ENCODE data around the gene UBE2D2.

GRCh38 chr5:139676406-139676805 is 115.3 kb downstream of the UBE2D2 start:
- TF ChIP-seq CTCF (IDR thresholded peaks at IDR 0.05) (no peak), POLR2A (IDR thresholded peaks at IDR 0.05) (no peak)

Data from heart left ventricle (tissue), 13 donors.